Activated T-cell treated with anti-CD3 and anti-CD28 coated beads for 1 hour (primary cell): ENCODE measurements around the gene GPR162.

Experiments
- DNase-seq: peaks from one replicate; pipeline ENCODE4 v3.0.0-alpha.2; 2020; ENCODE audit warnings: low read depth

GPR162 gene

GRCh38 chr12:6834873-6835272, 13.3 kb downstream of the GPR162 start:
- DNase-seq = no peak

- no peak for DNase-seq
Observed at GRCh38 chr12:6836851-6837250, 15.2 kb downstream of the GPR162 start.

GRCh38 chr12:6837370-6838060, 15.9 kb downstream of the GPR162 start:
- no peak for DNase-seq

GRCh38 chr12:6838854-6839253, 17.2 kb downstream of the GPR162 start:
- no peak for DNase-seq

GRCh38 chr12:6839482-6840201, 18.0 kb downstream of the GPR162 start:
- no peak for DNase-seq

GRCh38 chr12:6840330-6840729, 18.7 kb downstream of the GPR162 start:
- DNase-seq = no peak

GRCh38 chr12:6840761-6841515, 19.3 kb downstream of the GPR162 start, which contains the start of gene GNB3:
GNB3 (plus strand) TSS chr12:6840925; CDS start chr12:6841288, 363 bp downstream.
- DNase-seq = no peak

GRCh38 chr12:6842075-6842474, 20.5 kb downstream of the GPR162 start:
- DNase-seq = no peak

- no peak for DNase-seq
Observed at GRCh38 chr12:6843118-6843902, 21.7 kb downstream of the GPR162 start.

GRCh38 chr12:6845395-6845794, 23.8 kb downstream of the GPR162 start:
- no peak for DNase-seq

- no peak for DNase-seq
Observed at GRCh38 chr12:6846316-6846869, 24.8 kb downstream of the GPR162 start.

- DNase-seq = no peak
Observed at GRCh38 chr12:6847676-6848075, 26.1 kb downstream of the GPR162 start.

GRCh38 chr12:6849427-6849826, 27.8 kb downstream of the GPR162 start:
- DNase-seq = no peak

- no peak for DNase-seq
Observed at GRCh38 chr12:6849976-6850560, 28.4 kb downstream of the GPR162 start.

GRCh38 chr12:6850796-6851152, 29.2 kb downstream of the GPR162 start:
- no peak for DNase-seq

GRCh38 chr12:6851153-6851920, 29.7 kb downstream of the GPR162 start, which contains the start of gene CDCA3:
CDCA3 (minus strand) TSS chr12:6851286; CDS start chr12:6850952, 334 bp downstream.
- DNase-seq = peak; percentile 86

GRCh38 chr12:6851921-6852650, 30.5 kb downstream of the GPR162 start, which contains the start of gene USP5:
USP5 (plus strand) TSS chr12:6852150; CDS start chr12:6852180, 30 bp downstream.
- peak; percentile 96 for DNase-seq

- DNase-seq = no peak
Observed at GRCh38 chr12:6852651-6853354, 31.2 kb downstream of the GPR162 start.

- DNase-seq = no peak
Observed at GRCh38 chr12:6853626-6854025, 32.0 kb downstream of the GPR162 start.
